BJ (cell line): ENCODE measurements around the gene SERPINB1. TPM values are rescaled to one million over a fixed set of nuclear protein-coding genes. Genes with fewer than 3 reads are reported as not detected.

Experiments used
- CTCF ChIA-PET: fragments of 350-600 bp; formaldehyde crosslinking; extraction: SDS; loops from one replicate; lab custom pipeline; 2021; ENCODE audit warnings: antibody characterized with exemption, inconsistent platforms; lab: Yijun Ruan, JAX
- POLR2A ChIA-PET: fragments of 300-600 bp; sonication (Branson Sonifier 250); formaldehyde crosslinking; extraction: SDS; loops from one replicate; lab custom pipeline; 2021; ENCODE audit warnings: antibody characterized with exemption; lab: Charles Lee
- DNase-seq: peaks from one replicate; pipeline ENCODE4 v3.0.0-alpha.2; 2011; ENCODE audit warnings: low read depth
- H3K27me3 ChIP-seq: 2 replicates; pipeline ENCODE4 v1.6.0; 2011; ENCODE audit warnings: low read length; ENCODE audit not compliant: control insufficient read depth, insufficient read depth
- H3K36me3 ChIP-seq: 2 replicates; pipeline ENCODE4 v1.5.1; 2011; ENCODE audit warnings: low read length; ENCODE audit not compliant: control insufficient read depth, insufficient read depth
- H3K4me3 ChIP-seq: 2 replicates; pipeline ENCODE4 v1.5.1; 2011; ENCODE audit warnings: low read depth, mild to moderate bottlenecking, control low read depth, low read length
- polyA plus RNA-seq: library from polyadenylated mRNA; depleted of rRNA; stranded (reverse); fragments of >200 nt; gene quantifications from 2 replicates; pipeline ENCODE4 v1.2.3, GENCODE V29; 2011
- TF ChIP-seq, protein P1 (sequence below): IDR thresholded peaks from 2 replicates; pipeline ENCODE4 v1.5.1; 2011; ENCODE audit warnings: low read depth, mild to moderate bottlenecking, control low read depth, inconsistent platforms, low read length, moderate library complexity; ENCODE audit not compliant: insufficient read depth

Gene SERPINB1
- polyA plus RNA-seq, 1 experiment: 17.9 TPM

GRCh38 chr6:2809015-2809414, 32.6 kb downstream of the SERPINB1 start:
- TF ChIP-seq, protein P1, sequence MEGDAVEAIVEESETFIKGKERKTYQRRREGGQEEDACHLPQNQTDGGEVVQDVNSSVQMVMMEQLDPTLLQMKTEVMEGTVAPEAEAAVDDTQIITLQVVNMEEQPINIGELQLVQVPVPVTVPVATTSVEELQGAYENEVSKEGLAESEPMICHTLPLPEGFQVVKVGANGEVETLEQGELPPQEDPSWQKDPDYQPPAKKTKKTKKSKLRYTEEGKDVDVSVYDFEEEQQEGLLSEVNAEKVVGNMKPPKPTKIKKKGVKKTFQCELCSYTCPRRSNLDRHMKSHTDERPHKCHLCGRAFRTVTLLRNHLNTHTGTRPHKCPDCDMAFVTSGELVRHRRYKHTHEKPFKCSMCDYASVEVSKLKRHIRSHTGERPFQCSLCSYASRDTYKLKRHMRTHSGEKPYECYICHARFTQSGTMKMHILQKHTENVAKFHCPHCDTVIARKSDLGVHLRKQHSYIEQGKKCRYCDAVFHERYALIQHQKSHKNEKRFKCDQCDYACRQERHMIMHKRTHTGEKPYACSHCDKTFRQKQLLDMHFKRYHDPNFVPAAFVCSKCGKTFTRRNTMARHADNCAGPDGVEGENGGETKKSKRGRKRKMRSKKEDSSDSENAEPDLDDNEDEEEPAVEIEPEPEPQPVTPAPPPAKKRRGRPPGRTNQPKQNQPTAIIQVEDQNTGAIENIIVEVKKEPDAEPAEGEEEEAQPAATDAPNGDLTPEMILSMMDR: no peak
- Histone ChIP-seq H3K4me3 (no peak overlapping the region), H3K27me3 (no peaks in the 10 kb centered on the region), H3K36me3 (no peaks in the 10 kb centered on the region)
- DNase-seq: no peak
- CTCF ChIA-PET: no interaction called here
- POLR2A ChIA-PET: no interaction called here

DNA sequence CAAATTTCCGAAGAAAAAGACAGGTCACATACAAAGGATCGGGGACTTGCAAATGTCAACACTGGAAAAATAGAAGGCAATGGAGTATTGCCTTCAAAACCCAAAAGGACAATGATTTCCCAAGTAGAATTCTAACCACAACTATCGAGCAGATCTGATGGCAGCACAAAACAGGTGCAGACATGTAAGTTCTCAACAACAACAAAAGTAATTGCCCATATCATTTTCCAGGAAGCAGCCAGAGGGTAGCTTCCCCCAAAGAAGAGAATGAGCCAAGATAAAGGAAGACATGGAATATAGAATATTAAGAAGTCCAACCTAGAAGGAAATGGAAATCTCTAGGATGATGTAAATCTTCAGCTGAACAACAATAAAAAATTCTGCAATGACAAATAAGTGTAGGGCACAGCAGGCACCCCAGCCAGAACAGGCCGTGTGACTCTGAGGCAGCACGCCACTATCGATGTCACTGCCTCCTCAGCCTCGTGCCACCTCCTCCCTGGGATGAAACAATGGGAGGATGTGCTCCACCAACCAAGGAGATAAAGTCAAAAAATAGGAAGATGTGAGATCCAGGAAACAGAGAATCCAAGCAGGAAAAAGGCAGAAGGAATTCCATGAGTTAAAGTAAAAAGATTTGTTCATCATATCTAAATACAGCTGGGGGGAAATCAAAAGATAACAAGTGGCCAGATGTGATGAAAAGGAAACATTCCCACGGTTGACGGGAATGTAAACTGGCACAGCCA, 34.1 kb downstream of the SERPINB1 start:
- POLR2A ChIA-PET: no interaction called here
- TF ChIP-seq, protein P1: no peak
- DNase-seq: no peak
- Histone ChIP-seq H3K4me3 (no peak overlapping the region), H3K36me3 (no peaks in the 10 kb centered on the region), H3K27me3 (no peaks in the 10 kb centered on the region)
- CTCF ChIA-PET: interaction anchor here (0.7 to 1.3 kb wide), 3 partner anchors 12 to 124 kb away, joined by 3 to 4 read pairs (median 3); no protein-coding TSS in a partner anchor

- Histone ChIP-seq H3K36me3 (no peaks in the 10 kb centered on the region), H3K4me3 (no peak overlapping the region), H3K27me3 (no peaks in the 10 kb centered on the region)
- ChIA-PET CTCF (no interaction called here), POLR2A (no interaction called here)
- no peak for DNase-seq
- TF ChIP-seq, protein P1: no peak
Measured at GRCh38 chr6:2806644-2807043, 35.0 kb downstream of the SERPINB1 start.

- CTCF ChIA-PET: no interaction called here
- no peaks in the 10 kb centered on the region for H3K27me3 ChIP-seq
- POLR2A ChIA-PET: no interaction called here
- H3K4me3 ChIP-seq: no peak overlapping the region
- no peaks in the 10 kb centered on the region for H3K36me3 ChIP-seq
- TF ChIP-seq, protein P1: no peak
- no peak for DNase-seq
Measured at GRCh38 chr6:2805031-2805430, 36.6 kb downstream of the SERPINB1 start.

- TF ChIP-seq, protein P1: no peak
- no peak for DNase-seq
- ChIA-PET POLR2A (no interaction called here), CTCF (interaction anchor here (1.0 to 1.7 kb wide), 2 partner anchors 14 to 184 kb away, joined by 3 to 6 read pairs; no protein-coding TSS in a partner anchor)
- H3K27me3 ChIP-seq: no peaks in the 10 kb centered on the region
- H3K36me3 ChIP-seq: no peaks in the 10 kb centered on the region
- no peak overlapping the region for H3K4me3 ChIP-seq
Measured at GRCh38 chr6:2804516-2804915, 37.1 kb downstream of the SERPINB1 start.
